ENCODE measurements around the gene NDUFB8.

The NDUFB8 gene

DNA sequence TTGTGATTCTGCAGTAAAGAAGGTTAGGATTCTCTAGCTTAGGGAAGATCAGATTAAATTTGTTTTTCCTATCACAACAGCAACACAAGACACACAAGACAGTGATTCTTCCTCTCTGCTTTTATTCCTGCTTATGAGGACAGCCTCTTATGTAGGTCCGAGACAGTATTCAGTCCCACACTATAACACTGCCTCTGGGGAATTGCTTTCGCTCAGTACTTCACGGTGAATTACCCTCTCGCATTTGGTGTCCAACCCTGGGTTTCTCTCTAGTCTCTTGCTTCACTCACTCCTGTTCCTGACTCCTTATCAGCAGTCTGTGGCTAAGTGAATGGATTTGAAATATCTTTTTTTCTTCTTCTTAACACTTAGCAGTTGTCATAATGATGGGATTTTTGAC, 7.8 kb upstream of the NDUFB8 start:
- no peak for DNase-seq (ENCODE audit: low read depth in 3 of 3)

DNA sequence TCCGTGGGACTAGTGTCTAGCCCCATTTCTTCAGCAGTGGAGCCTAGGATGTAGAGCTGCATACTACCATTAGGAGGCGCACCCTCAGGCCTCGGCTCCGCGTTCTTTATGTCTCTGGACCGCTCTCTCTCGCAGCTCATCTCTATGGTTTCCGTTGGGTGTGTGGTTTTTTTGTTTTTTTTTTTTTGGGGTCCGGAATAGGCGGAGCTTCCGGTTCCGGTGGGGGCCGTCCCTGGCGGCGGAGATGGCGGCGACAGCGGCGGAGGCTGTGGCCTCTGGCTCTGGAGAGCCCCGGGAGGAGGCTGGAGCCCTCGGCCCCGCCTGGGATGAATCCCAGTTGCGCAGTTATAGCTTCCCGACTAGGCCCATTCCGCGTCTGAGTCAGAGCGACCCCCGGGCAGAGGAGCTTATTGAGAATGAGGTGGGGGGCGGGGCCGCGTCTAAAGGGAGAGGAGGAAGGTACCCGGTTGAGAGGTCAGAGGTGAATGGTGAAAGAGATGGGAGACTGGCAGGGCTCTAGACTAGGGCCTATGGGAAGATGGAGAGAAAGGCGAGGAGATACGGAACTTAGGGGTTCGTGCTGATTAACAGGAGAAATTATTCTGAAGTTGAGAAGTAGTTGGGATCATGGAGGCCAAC, 6.2 kb upstream of the NDUFB8 start, which contains the start of gene HIF1AN:
HIF1AN (plus strand) TSS at position 229 of the 639 bp plus-strand sequence; CDS start at position 245, 16 bp downstream.
- peak; percentile 60 to 82 (median 75) for DNase-seq (ENCODE audit: low read depth in 3 of 3)

DNA sequence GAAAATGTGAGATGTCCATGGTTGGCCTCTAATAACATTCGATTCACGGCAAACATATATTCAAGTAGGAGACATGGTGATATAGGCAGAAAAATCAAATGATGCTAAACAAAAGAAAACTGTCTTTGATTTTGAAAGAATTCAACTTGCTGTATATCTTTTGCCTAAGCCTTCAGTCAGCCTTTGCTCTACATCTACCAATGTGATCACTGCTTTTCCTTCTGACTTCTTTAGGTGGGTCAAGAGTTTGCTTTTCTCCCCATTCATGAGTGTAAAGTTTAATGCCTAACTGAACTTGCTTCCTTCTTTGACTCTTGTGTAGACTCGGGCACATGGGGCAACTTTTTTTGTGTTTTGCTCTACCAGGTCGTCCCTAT, 5.7 kb upstream of the NDUFB8 start:
- DNase-seq (ENCODE audit: low read depth in 3 of 3): no peak

DNA sequence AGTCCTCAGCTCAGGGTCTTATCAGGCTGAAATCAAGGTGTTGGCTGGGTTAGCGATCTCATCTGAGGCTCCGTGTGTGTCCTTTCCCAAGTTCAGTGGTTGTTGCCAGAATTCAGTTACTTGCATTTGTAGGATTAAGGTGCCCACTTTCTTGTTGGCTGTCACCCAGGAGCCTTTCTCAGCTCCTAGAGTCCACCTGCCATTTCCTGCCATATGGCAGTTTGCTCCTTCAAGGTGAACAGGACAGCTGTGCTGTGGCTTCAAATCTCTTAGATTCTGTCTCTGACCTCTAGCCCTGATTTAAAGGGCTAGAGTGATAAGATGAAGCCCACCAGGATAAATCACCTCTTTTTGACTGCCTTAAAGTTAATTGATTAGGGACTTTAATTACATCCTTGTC, 5.1 kb upstream of the NDUFB8 start:
- no peak for DNase-seq (ENCODE audit: low read depth in 3 of 3)

DNA sequence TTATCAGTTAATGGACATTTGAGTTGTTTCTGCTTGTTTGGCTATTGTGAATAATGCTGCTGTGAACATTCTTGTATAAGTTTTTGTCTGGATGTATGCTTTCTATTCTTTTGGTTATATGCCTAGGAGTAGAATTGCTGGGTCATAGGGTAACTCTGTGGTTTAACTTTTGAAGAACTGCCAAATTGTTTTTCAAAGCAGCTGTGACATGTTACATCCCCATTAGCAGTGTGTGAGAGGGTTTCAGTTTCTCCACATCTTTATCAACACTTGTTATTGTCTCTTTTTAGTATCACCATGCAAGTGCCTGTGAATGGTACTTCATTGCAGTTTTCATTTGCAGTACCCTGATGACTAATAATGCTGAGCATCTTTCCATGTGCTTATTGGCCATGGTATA, 2.1 kb upstream of the NDUFB8 start:
- no peak for DNase-seq (ENCODE audit: low read depth in 3 of 3)

DNA sequence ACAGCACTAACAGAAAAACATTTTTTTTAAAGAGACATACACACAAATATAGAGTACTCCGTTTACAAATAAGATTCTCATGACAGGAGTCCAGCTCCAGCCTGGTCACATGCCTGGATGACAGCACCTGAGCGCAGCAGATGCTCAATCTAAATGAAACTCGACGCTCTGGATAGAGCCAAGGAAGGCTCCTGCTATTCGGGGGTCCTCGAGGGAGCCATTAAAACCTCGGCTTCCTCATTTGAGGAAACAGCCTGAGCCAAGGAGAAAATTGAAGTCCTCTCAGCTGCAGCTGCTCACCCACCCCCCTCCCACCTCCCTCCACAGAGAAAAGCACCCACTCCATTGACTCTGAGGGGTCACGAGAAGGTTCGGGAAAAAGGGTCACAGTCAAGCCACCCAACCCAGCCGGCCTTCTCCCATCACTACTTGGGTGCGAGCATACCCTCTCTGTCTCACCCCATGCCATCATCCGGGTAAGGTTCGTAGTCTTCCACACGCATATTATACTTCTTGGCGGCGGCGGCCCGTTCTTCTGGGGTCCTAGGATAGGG, 673 bp downstream of the NDUFB8 start:
- DNase-seq (ENCODE audit: low read depth in 3 of 3): no peak

DNA sequence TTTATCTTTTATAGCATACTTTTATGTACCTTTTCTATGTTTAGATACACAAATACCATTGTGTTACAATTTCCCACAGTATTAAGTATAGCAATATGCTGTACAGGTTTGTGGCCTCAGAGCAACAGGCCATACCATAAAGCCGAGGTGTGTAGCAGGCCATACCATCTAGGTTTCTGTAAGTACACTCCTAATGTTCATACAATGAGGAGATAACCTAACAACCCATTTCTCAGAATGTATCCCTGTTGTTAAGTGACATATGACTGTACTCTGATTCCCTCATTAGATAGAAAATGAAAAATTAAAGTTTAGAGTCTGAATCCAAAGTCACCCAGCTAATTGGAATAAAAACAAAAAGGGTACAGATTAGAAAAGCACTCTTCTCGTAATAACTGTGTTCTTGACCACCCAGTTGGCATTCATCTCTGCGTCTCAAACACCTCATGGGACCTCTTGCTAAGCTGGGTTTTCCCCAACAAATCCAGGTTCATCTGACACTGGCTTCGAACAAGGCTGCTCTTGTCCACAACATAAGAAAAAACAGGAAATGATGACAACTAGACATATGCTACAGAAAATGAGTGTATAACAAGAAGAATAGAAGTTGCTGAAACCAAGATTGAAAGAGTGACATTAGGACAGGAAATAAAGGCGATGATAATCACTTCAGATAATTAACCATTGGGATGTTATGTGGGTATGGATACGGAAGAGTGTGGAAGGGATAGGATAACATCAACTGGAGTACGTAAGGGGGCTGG, 1.4 kb downstream of the NDUFB8 start:
- no peak for DNase-seq (ENCODE audit: low read depth in 3 of 3)

DNA sequence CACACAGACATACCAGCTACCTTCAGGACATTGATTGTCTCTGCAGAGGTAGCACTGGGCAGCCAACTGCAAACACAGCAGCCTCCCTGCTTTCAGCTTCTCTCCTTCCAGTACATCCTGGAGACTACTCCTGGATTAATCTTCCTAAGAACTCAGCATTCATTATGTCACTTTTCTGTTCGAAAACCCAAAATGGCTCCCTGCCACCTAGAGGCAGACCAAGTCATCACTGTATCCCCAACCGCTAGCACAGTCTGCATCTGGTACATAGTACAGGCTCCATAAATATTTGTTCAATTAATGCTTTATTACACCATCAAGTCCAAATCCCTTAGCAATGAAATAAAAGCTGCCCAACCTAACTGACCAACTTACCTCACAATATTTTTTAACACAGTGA, 5.0 kb downstream of the NDUFB8 start:
- DNase-seq (ENCODE audit: low read depth in 3 of 3): no peak

DNA sequence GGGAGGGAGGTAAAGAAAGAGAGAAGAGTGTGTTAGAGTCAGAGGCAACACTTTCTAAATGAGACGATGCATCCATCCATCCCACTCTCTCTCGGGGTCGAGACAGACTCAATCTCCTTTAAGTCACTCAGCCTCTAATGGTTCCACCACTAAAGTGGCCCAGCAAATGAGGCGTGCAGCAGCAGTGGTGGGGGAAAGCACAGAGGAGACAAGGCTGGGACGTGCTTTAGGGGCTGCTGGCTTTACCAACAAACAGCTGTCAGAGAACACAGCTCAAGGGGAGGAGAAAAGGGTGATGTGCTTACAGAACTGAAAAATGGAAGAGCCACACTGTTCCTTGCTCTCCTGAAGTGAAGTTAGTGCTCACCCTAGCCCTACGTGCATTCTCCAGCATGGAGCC, 5.5 kb downstream of the NDUFB8 start:
- DNase-seq (ENCODE audit: low read depth in 3 of 3): no peak

DNA sequence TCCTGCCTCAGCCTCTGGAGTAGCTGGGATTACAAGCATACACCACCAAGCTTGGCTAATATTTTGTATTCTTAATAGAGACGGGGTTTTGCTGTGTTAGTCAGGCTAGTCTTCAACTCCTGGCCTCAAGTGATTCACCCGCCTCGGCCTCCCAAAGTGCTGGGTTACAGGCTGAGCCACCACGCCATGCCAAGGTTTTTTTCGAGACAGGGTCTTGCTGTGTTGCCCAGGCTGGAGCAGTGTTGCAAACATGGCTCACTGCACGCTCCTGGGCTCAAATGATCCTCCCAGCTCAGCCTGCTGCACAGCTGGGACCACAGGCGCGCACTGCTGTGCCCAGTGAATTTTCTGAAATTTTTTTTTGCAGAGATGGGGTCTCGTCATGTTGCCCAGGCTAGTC, 6.7 kb downstream of the NDUFB8 start:
- no peak for DNase-seq (ENCODE audit: low read depth in 3 of 3)

DNA sequence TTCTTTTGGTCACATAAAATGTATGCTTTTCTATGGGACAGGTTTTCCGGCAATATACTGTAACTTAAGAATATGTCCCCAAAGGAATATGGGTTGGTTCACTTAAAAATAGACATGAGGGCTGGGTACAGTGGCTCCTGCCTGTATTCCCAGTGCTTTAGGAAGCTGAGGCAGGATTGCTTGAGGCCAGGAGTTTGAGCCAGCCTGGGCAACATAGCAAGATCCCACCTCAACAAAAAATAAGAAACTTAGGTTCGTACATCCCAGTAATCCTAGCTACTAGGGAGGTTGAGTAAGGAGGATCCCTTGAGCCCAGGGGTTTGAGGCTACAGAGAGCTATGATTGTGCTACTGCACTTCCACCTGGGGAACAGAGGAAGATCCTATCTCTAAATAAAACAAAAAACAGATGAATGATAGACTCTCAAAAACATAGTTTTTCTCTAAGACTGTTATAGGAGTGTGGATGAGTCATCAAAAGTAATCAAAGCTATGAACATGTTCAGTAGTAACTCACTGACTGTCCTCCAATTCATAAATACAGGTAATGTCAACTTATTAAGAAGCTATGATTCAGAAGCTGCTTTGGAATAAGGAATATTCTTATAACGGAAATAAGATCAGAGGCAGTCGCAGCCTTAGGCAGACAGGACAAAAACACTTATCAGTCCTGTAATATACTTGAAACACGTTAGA, 7.4 kb downstream of the NDUFB8 start:
- DNase-seq (ENCODE audit: low read depth in 3 of 3): no peak

DNA sequence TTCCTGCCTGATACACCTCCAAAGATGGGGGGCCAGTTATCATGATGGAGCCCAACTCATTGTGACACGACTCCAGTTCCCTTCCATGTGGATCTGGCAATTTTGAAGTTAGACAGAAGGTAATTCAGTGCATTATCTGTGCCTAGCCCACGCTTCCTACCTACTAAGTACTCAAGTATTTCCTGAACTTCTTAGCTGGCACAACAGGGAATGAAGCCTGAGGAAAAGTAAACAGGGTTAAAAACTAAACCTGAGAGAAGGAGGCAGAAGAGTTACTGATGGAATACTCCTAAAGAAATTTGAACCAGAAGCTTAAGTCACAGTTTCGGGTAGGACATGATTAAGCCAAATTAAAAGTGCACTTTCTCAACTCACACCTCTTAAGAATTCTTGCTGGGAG, 8.9 kb downstream of the NDUFB8 start:
- DNase-seq (ENCODE audit: low read depth in 3 of 3): no peak

DNA sequence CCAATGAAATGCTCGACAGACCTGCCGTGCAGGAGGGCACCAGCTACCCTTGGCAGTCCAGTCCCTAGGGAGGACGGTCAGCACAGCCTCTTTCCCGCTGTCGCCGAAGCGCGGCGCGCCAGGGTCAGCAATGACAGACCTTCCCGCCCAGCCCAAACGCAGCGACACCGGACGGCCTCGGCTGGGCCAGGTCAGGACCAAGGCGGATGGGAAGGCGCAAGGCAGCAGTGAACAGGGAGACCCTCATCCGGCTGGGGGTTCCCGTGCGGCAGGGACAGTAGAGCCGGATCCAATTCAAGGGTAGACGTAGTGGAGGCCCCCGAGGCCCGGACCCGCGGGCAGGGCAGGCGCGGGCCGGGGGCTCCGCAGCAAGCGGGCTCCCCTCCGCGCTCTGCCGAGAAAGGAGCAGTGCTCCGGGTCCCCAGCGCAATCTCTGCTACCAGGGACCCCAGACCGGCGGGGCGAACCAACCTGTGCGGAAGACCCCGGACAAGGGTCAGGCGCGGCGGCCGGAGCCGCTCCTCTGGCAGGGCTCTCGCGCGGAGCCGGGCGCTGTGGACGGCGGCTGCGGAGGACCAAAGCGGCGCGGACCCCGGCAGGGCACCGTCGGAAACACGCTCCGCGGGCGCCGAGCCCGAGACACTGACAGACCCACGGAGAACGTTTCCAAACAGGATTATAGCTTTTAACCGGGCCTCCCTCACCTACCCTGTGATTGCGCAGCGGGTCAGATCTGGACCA, 10.2 kb downstream of the NDUFB8 start, which contains the start of gene SEC31B:
SEC31B (minus strand) TSS at position 551 of the 741 bp plus-strand sequence. CDS start 2,909 bp downstream, outside the sequence.
- no peak for DNase-seq (ENCODE audit: low read depth in 3 of 3)

DNA sequence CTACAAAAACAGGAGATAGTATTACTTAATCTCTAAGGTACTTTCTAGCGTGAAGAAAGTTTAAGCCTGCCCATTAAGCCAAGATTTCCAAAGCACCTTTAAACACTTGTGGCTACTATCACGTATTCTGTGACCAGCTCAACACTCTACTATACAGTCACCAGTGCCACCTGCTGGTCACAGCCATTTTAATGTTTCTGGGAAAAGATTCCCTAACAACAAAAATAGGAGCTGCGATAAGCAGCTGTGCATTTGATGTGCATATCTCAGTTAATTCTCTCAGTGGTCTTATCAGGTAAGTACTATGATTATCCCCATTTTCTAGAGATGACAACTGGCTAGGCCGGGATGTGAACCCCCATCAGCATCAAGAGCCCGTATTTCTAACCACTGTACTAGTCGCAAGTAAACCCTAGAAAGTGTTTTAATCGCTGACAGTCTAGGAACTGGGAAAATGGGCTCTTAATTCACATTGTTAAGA, 10.9 kb downstream of the NDUFB8 start:
- DNase-seq (ENCODE audit: low read depth in 3 of 3): peak in 1 of 3 experiments; percentile 41

DNA sequence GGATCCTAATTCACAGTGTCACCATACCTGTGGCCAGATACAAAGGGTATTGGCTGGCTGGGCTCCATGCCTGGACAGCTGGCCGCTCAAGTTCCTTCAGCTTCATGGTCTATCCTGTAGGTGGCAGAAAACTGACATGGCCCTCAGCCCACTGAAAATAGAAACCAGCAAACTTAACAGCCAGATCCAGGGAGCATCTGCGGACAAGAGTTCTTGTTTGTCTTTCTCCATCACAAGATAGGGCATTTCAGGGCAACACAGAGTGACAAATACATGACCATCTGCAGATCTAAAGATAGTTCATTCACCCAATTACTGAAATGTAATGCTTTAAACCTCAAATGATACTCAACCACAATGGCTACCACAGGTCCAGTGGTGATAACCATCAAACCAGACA, 12.8 kb downstream of the NDUFB8 start:
- DNase-seq (ENCODE audit: low read depth in 3 of 3): no peak

DNA sequence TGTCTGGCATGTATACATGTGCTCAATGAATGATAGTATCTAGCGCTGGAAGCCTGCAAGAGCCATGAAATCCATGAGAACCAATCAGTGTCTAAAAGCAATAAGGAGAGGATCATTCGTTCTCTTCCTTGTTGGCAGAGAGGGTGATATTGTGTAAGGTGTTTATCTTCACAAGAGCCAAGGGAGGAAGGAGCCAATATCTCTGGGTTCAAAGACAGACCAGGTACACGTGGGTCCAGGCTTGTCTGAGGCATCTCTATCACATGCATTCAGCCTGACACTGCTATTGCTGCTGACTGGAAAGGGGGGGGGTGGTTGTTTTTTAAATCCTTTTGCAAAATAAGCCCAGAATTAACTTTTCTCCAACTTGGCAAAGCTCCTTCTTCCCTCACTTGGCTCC, 14.1 kb downstream of the NDUFB8 start:
- DNase-seq (ENCODE audit: low read depth in 3 of 3): no peak

DNA sequence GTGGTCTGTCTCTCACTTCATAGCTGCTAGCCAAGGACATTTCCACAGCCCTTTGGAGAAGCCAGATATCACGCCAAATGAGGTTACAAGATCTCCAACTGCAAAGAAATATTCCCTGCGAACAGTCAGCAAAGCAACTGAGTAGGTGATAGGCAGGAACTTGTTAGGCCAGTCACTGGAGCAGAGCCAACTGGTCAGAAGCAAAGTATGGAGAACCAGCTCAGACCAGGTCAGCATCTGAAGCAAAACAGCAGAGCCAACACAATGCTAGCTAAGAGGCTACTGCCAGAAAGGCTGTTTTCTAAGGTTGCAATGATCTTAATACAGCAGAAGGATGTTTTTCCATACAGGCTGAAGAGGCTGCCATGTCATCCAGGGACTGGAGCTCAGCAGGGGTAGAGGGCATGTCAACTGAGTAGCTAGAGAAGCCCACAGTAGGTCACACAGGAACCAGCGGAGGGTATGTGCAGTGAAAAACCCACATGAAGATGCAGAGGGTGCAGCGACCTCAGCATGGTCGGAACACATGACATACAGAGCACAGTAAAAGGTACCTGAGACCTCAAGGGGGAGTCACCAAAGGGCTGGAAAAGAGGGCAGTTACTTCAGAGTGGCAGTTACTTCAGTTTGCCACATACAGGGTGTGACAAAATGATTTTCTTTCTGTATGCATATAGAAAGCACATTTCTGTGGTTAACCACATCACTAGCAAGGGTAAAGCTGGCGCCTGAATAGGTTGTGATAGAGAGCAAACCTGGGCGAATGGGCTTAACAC, 18.9 kb downstream of the NDUFB8 start:
- DNase-seq (ENCODE audit: low read depth in 3 of 3): peak; percentile 9 to 52 (median 28)

DNA sequence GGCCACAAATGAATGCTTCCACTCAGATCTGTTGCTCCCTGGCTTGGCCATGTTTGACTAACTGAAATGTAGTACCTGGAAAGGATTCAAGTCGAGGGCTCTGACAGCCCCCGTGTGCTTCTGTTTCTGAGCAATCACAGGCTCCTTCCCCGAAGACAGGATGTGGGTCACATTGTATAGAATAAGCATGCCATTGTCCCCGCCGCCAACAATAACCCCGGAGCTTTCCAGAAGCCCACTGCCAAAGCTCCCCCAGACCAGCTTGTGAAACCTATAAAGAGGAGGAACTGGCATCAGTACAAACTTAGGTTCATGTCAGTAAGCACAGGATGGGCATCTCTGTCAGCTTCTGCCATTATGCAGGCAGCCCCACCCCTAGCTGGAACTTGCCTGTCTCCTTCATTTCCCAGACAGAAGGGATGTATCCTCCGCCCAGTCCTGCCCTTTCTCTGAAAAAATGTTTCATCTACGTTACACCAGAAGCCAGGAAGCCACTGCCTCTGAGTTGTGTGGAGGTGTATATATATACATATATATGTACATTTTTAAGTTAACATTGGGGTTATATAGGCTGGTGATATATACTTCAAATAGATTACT, 20.3 kb downstream of the NDUFB8 start:
- peak; percentile 14 to 46 (median 35) for DNase-seq (ENCODE audit: low read depth in 3 of 3)

DNA sequence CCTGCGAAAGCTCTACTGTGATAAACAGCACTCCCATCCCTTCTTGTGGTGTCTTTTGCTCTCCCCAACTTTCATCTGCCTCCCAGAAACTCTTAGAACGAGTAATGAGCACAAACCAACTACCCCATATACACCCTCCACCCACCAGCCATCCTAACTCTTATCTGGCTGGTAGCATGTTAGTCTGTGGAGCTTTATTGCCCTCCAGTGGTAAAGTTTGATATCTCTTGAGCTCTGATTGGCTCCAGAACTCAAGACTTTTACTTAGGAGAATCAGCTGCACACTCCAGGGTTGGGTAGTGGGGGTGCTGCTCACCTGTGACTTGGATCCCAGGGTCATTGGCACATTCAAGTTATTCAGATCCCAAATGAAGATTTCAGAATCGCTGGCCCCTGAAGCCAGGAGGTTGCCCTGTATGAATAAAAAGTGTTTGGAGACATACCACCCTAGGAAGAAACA, 20.9 kb downstream of the NDUFB8 start:
- no peak for DNase-seq (ENCODE audit: low read depth in 3 of 3)

DNA sequence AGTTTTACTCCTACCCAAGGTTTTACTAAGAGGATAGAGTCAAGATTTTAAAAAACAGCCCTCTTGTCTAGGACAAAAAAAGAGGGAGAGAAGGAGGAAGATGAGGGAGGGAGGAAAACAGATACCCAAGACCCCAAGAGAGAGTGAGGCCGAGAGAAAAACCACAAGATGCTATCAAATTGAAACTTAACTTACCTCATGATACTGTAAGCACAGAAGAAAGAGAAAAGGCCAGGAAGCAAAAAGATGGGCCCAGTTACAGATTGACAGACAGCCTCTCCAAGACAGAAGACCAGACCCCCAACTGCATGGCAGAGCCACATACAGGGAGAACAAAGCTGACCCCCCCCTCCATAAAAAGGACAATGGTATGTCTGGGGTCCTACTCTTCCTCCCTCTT, 21.4 kb downstream of the NDUFB8 start:
- DNase-seq (ENCODE audit: low read depth in 3 of 3): no peak

All from stimulated activated CD4-positive, alpha-beta T cell treated with anti-CD3 and anti-CD28 coated beads, TNF-alpha, amount 100 ng/mL, for 4 hours (primary cell).